Activated CD8-positive, alpha-beta T cell treated with anti-CD3 and anti-CD28 coated beads for 36 hours (primary cell): ENCODE measurements around the gene INHBE. TPM values are rescaled to one million over a fixed set of nuclear protein-coding genes. Genes with fewer than 3 reads are reported as not detected.

ENCODE experiments used
- ATAC-seq: fragments of 200-7000 bp; cut with Tn5 transposase; one replicate; pipeline ENCODE4 v1.10.0; 2021; ENCODE audit warnings: mild to moderate bottlenecking, moderate library complexity
- CTCF ChIA-PET: fragments of 350-600 bp; sonication (Branson Sonifier 250); formaldehyde crosslinking; loops from one replicate; lab custom pipeline; 2021; ENCODE audit warnings: antibody characterized with exemption; lab: Charles Lee
- POLR2A ChIA-PET: fragments of 350-600 bp; sonication (Branson Sonifier 250); formaldehyde crosslinking; loops from one replicate; lab custom pipeline; 2021; ENCODE audit warnings: antibody characterized with exemption; lab: Charles Lee
- DNase-seq: peaks from one replicate; pipeline ENCODE4 v3.0.0-alpha.2; 2020
- H3K27ac Mint-ChIP-seq: one replicate; pipeline ENCODE4 v1.8.0; 2021; ENCODE audit warnings: mild to moderate bottlenecking, mixed read lengths
- H3K27me3 Mint-ChIP-seq: one replicate; pipeline ENCODE4 v1.8.0; 2021; ENCODE audit warnings: mixed read lengths
- H3K36me3 Mint-ChIP-seq: one replicate; pipeline ENCODE4 v1.8.0; 2021; ENCODE audit warnings: low read depth, mixed read lengths
- H3K4me1 Mint-ChIP-seq: one replicate; pipeline ENCODE4 v1.8.0; 2021; ENCODE audit warnings: low read depth, mixed read lengths
- H3K4me3 Mint-ChIP-seq: one replicate; pipeline ENCODE4 v1.8.0; 2021; ENCODE audit warnings: mild to moderate bottlenecking, moderate library complexity, mixed read lengths
- H3K9me3 Mint-ChIP-seq: one replicate; pipeline ENCODE4 v1.8.0; 2021; ENCODE audit warnings: mixed read lengths
- CTCF ChIP-seq: fragments of 200-600 bp; IDR thresholded peaks from one replicate; pipeline ENCODE4 v1.8.0; 2022; ENCODE audit warnings: antibody characterized with exemption, mild to moderate bottlenecking
- intact Hi-C: fragments of 100-400 bp; cut with micrococcal nuclease; formaldehyde crosslinking; loops from one replicate; pipeline ENCODE4 v1.10.0; 2022
- total RNA-seq, 2 experiments: library from RNA; stranded (reverse); gene quantifications; one replicate each; pipeline ENCODE4 v1.2.3, GENCODE V29; 2021

INHBE gene
- total RNA-seq, 2 experiments from 2014 or later = 1.7 to 2.3 TPM

- no peak for ATAC-seq
- CTCF ChIA-PET = interaction anchor here (0.6 to 6.8 kb wide), 14 partner anchors 9 to 220 kb away, joined by 3 to 152 read pairs (median 6); partner anchors contain the start of genes ARHGAP9, DDIT3 and MARS1
- Mint-ChIP-seq H3K27ac (no peak overlapping the region), H3K9me3 (no peaks in the 10 kb centered on the region), H3K27me3 (peaks cover 4% of the 10 kb centered on the region), H3K4me3 (peak overlapping the region; percentile 83), H3K36me3 (no peaks in the 10 kb centered on the region), H3K4me1 (peaks cover 46% of the 10 kb centered on the region)
- intact Hi-C loops = no loop called here
- POLR2A ChIA-PET = interaction anchor here (0.6 to 5.8 kb wide), 13 partner anchors 8 to 237 kb away, joined by 3 to 50 read pairs (median 3); partner anchors contain the start of genes ARHGAP9 and DDIT3
- no peak for TF ChIP-seq CTCF
- peak; percentile 61 for DNase-seq
These were observed 6.3 kb downstream of the INHBE start for GRCh38 chr12:57461276-57461916.

- no peak for TF ChIP-seq CTCF
- peaks cover 4% of the 10 kb centered on the region for H3K27me3 Mint-ChIP-seq
- ATAC-seq = no peak
- peak overlapping the region; percentile 16 for H3K27ac Mint-ChIP-seq
- ChIA-PET POLR2A (interaction anchor here (0.6 to 5.8 kb wide), 11 partner anchors 9 to 237 kb away, joined by 3 to 50 read pairs (median 8); partner anchors contain the start of genes ARHGAP9 and DDIT3), CTCF (interaction anchor here (0.6 to 6.8 kb wide), 14 partner anchors 9 to 220 kb away, joined by 3 to 152 read pairs (median 6); partner anchors contain the start of genes ARHGAP9, DDIT3 and MARS1)
- H3K4me3 Mint-ChIP-seq = peak overlapping the region; percentile 83
- intact Hi-C loops = no loop called here
- DNase-seq = peak; percentile 57
- H3K9me3 Mint-ChIP-seq = no peaks in the 10 kb centered on the region
- peaks cover 42% of the 10 kb centered on the region for H3K4me1 Mint-ChIP-seq
- H3K36me3 Mint-ChIP-seq = peaks cover under 1% of the 10 kb centered on the region
These were observed 6.8 kb downstream of the INHBE start for GRCh38 chr12:57461917-57462250.

- TF ChIP-seq CTCF = peak; percentile 89
- POLR2A ChIA-PET = interaction anchor here (0.6 to 5.8 kb wide), 9 partner anchors 9 to 238 kb away, joined by 3 to 50 read pairs (median 4); partner anchors contain the start of genes ARHGAP9 and DDIT3
- no peaks in the 10 kb centered on the region for H3K9me3 Mint-ChIP-seq
- H3K36me3 Mint-ChIP-seq = peaks cover 5% of the 10 kb centered on the region
- H3K27me3 Mint-ChIP-seq = peaks cover 4% of the 10 kb centered on the region
- intact Hi-C loops = no loop called here
- CTCF ChIA-PET = interaction anchor here (0.6 to 6.8 kb wide), 13 partner anchors 9 to 218 kb away, joined by 3 to 152 read pairs (median 5); partner anchors contain the start of genes ARHGAP9, DDIT3 and MARS1
- peak; percentile 78 for ATAC-seq
- peak; percentile 94 for DNase-seq
- peak overlapping the region; percentile 83 for H3K4me3 Mint-ChIP-seq
- H3K4me1 Mint-ChIP-seq = peaks cover 40% of the 10 kb centered on the region
- H3K27ac Mint-ChIP-seq = peak overlapping the region; percentile 88
These were observed 7.3 kb downstream of the INHBE start for GRCh38 chr12:57462251-57462911.

GRCh38 chr12:57462912-57463253 is 7.8 kb downstream of the INHBE start:
- CTCF ChIA-PET = interaction anchor here (0.8 to 6.8 kb wide), 14 partner anchors 9 to 228 kb away, joined by 3 to 152 read pairs (median 5); partner anchors contain the start of genes ARHGAP9 and MARS1
- ATAC-seq (no peak), DNase-seq (no peak)
- Mint-ChIP-seq H3K36me3 (peaks cover 9% of the 10 kb centered on the region), H3K27ac (peak overlapping the region; percentile 88), H3K4me3 (peak overlapping the region; percentile 83), H3K9me3 (no peaks in the 10 kb centered on the region), H3K4me1 (peaks cover 40% of the 10 kb centered on the region), H3K27me3 (peaks cover 4% of the 10 kb centered on the region)
- intact Hi-C loops = no loop called here
- POLR2A ChIA-PET = interaction anchor here (1.3 to 5.8 kb wide), 6 partner anchors 9 to 238 kb away, joined by 3 to 50 read pairs (median 8); partner anchors contain the start of genes ARHGAP9 and DDIT3
- no peak for TF ChIP-seq CTCF
